Embryonic facial prominence (tissue), 1 donor: ENCODE results near the gene FBF1.

ENCODE experiments used
- DNase-seq: peaks from one replicate; pipeline ENCODE4 v3.0.0-alpha.2; 2016; ENCODE audit errors: extremely low spot score

FBF1 gene

GRCh38 chr17:75914643-75915267 is 26.1 kb downstream of the FBF1 start:
- DNase-seq = no peak

GRCh38 chr17:75913537-75914210 is 27.2 kb downstream of the FBF1 start:
- DNase-seq = no peak

- DNase-seq = no peak
Observed at GRCh38 chr17:75910699-75911098, 30.1 kb downstream of the FBF1 start.

GRCh38 chr17:75909812-75910274 is 31.0 kb downstream of the FBF1 start:
- DNase-seq = no peak

GRCh38 chr17:75909051-75909811 is 31.6 kb downstream of the FBF1 start:
- no peak for DNase-seq

- peak; percentile 16 for DNase-seq
Observed at GRCh38 chr17:75908201-75908600, 32.6 kb downstream of the FBF1 start.

- DNase-seq = no peak
Observed at GRCh38 chr17:75906143-75906884, 34.5 kb downstream of the FBF1 start.

- peak; percentile 78 for DNase-seq
Observed at GRCh38 chr17:75904749-75905521, 35.9 kb downstream of the FBF1 start, which contains the start of gene MRPL38. MRPL38 (minus strand) TSS chr17:75904884; CDS start chr17:75904875, 9 bp downstream.

- no peak for DNase-seq
Observed at GRCh38 chr17:75902406-75902805, 38.4 kb downstream of the FBF1 start.

- DNase-seq = no peak
Observed at GRCh38 chr17:75901727-75902126, 39.1 kb downstream of the FBF1 start.

- DNase-seq = no peak
Observed at GRCh38 chr17:75900691-75901533, 39.9 kb downstream of the FBF1 start.

GRCh38 chr17:75899767-75900468 is 40.9 kb downstream of the FBF1 start:
- DNase-seq = no peak

- no peak for DNase-seq
Observed at GRCh38 chr17:75899353-75899752, 41.5 kb downstream of the FBF1 start.

GRCh38 chr17:75898791-75899190 is 42.1 kb downstream of the FBF1 start:
- DNase-seq = no peak

- no peak for DNase-seq
Observed at GRCh38 chr17:75898065-75898464, 42.8 kb downstream of the FBF1 start.

GRCh38 chr17:75897160-75898019 is 43.5 kb downstream of the FBF1 start:
- DNase-seq = no peak

GRCh38 chr17:75896415-75897159 is 44.3 kb downstream of the FBF1 start, which contains the start of gene TRIM65:
TRIM65 (minus strand) TSS chr17:75896951; CDS start chr17:75896937, 14 bp downstream.
- no peak for DNase-seq
